Middle frontal gyrus (tissue), 1 donor: ENCODE results near the gene STING1.
"Not testable (repeated sequence)": the region's sequence is repeated elsewhere in the genome, so short reads cannot be mapped to it uniquely, and the experiment has no call there.

Experiments used
- DNase-seq: peaks from one replicate; pipeline ENCODE4 v3.0.0-alpha.2; 2015; ENCODE audit warnings: low spot score; ENCODE audit errors: extremely low spot score

The STING1 gene

GRCh38 chr5:139482050-139482889, at the start of gene STING1:
TSS of gene STING1 (minus strand) at chr5:139482758. CDS start at chr5:139481704, 1,054 bp downstream.
- no peak for DNase-seq

GRCh38 chr5:139531772-139532169, 49.2 kb upstream of the STING1 start:
- no peak for DNase-seq

- DNase-seq, result not testable (repeated sequence)
Measured at GRCh38 chr5:139530079-139530478, 47.5 kb upstream of the STING1 start.

GRCh38 chr5:139528695-139529094, 46.1 kb upstream of the STING1 start:
- not testable (repeated sequence) for DNase-seq

GRCh38 chr5:139527896-139528467, 45.4 kb upstream of the STING1 start:
- DNase-seq, result not testable (repeated sequence)

GRCh38 chr5:139527090-139527470, 44.5 kb upstream of the STING1 start:
- not testable (repeated sequence) for DNase-seq

- DNase-seq, result not testable (repeated sequence)
Measured at GRCh38 chr5:139526309-139527089, 43.9 kb upstream of the STING1 start.

- not testable (repeated sequence) for DNase-seq
Measured at GRCh38 chr5:139525586-139526308, 43.2 kb upstream of the STING1 start.

- DNase-seq, result no peak
Measured at GRCh38 chr5:139524940-139525585, 42.5 kb upstream of the STING1 start.

- no peak for DNase-seq
Measured at GRCh38 chr5:139524446-139524845, 41.9 kb upstream of the STING1 start.

GRCh38 chr5:139523635-139524445, 41.3 kb upstream of the STING1 start:
- no peak for DNase-seq

GRCh38 chr5:139517683-139518564, 35.4 kb upstream of the STING1 start:
- DNase-seq, result peak; percentile 81

GRCh38 chr5:139514486-139514856, 31.9 kb upstream of the STING1 start:
- no peak for DNase-seq

GRCh38 chr5:139513852-139514485, 31.4 kb upstream of the STING1 start:
- no peak for DNase-seq

GRCh38 chr5:139513434-139513833, 30.9 kb upstream of the STING1 start:
- not testable (repeated sequence) for DNase-seq

- DNase-seq, result no peak
Measured at GRCh38 chr5:139512786-139513390, 30.3 kb upstream of the STING1 start.

- not testable (repeated sequence) for DNase-seq
Measured at GRCh38 chr5:139504722-139505121, 22.2 kb upstream of the STING1 start.

- not testable (repeated sequence) for DNase-seq
Measured at GRCh38 chr5:139503879-139504278, 21.3 kb upstream of the STING1 start.
